NB4 (cell line): Measurements from ENCODE around the gene SLFNL1.

ENCODE experiments used
- CTCF ChIP-seq: IDR thresholded peaks from one replicate; pipeline ENCODE4 v1.5.1; 2012; ENCODE audit warnings: low read depth, low read length
- MAX ChIP-seq: IDR thresholded peaks from 2 replicates; pipeline ENCODE4 v1.6.1; 2011; ENCODE audit warnings: low read depth, low read length
- MYC ChIP-seq: IDR thresholded peaks from 2 replicates; pipeline ENCODE4 v1.6.1; 2011; ENCODE audit warnings: low read depth, low read length
- POLR2A ChIP-seq: IDR thresholded peaks from 2 replicates; pipeline ENCODE4 v1.6.1; 2011; ENCODE audit warnings: mild to moderate bottlenecking; ENCODE audit not compliant: insufficient read length; ENCODE audit errors: extremely low read depth

DNA sequence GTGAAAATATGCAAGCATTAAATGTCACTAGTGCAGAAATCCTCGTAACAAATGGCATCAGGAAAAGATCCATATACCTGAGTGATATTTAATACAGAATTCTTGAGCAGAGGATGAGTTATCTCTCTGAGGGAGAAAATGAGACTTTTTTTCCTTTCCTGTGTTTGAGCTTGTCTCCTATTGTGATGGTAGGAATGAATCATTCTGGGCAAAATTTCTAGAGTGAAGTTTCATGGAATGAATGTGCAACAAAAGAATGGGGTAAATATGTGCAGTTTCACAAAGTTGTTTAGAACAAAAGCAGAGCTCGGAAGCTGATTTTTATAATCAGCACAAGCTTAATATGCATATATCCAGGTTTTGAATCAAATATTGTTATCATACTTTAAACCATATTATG lies 37.5 kb downstream of the SLFNL1 start:
- TF ChIP-seq CTCF (no peak), POLR2A (no peak), MAX (no peak), MYC (no peak)
